NCI-H187 treated with DMSO at 0.1 percent for 48 hours (cell line): ENCODE data around the gene NETO2.
"Not testable (repeated sequence)": the region's sequence is repeated elsewhere in the genome, so short reads cannot be mapped to it uniquely, and the experiment has no call there.

Source experiments
- DNase-seq: peaks from one replicate; lab custom pipeline; 2025; lab: John Stamatoyannopoulos, UW

The NETO2 gene

GRCh38 chr16:47136099-47136842, 7.5 kb downstream of the NETO2 start:
- DNase-seq = no peak

- DNase-seq = no peak
Observed at GRCh38 chr16:47134550-47134949, 9.2 kb downstream of the NETO2 start.

- no peak for DNase-seq
Observed at GRCh38 chr16:47132308-47132707, 11.4 kb downstream of the NETO2 start.

DNA sequence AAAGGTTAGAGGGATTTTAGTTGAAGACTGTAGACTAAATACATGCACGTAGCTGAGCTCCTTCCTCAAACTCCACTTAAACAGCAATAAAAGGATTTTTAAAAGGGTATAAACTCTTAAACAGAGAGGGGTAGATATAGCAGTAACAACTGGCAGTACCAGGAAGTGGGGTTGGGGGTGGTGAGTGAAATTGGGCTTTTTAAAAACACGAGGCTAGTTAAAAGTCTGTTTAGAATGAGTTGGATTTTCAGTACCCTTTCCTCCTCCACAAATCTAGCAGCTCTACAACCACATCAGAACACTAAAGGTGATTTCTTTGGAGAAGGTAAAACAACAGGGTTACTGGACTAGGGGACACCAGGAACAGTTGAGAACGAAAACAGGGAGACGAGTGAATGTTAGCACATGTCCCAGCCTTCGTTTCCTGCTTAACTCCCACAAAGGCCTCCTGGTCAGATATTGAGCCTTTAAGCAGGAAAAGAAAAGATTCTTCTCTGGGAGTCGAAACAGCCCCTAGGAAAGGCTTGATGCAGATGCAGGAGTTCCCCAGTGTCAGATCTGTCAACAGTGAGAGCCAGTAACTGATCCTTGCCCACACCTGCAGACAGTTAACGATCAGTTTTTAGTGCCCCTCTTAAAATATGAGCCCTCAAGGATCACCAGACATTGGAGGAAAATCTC, 13.8 kb downstream of the NETO2 start:
- DNase-seq = no peak

GRCh38 chr16:47127541-47127940, 16.2 kb downstream of the NETO2 start:
- no peak for DNase-seq

DNA sequence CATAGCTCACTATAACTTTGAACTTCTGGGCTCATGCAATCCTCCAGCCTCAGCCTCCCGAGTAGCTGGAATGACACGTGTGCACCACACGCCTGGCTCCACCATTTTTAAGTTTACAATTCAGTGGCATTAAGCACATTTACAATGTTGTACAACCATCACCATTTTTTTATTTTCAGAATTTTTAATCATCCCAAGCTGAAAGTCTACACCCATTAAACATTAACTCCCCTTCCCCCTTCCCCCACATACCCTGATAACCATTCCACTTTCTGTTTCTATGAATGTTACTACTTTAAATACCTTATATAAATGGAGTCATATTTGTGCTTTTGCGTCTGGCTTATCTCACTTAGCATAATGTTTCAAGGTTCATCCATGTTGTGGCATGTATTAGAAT, 18.0 kb downstream of the NETO2 start:
- no peak for DNase-seq

GRCh38 chr16:47113130-47113529, 30.6 kb downstream of the NETO2 start:
- DNase-seq = no peak

DNA sequence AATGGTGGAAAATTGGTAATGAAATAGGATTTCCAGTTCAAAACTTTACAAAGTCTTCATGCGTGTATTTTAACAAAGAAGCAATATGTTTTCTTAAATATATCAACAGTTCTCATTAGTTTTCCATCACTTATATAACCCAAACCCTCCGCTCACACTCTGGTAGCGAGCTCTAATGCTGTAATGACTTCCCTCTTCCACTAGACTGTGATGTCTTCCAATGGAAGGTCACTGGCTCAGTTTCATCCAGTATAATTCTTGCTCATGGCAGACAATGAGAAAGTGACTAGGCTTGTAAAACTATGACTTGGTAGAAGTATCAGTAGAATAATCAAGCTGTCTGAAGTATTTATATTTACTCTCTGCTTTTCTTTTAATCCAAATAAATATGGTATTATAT, 32.8 kb downstream of the NETO2 start:
- no peak for DNase-seq

GRCh38 chr16:47109361-47109760, 34.4 kb downstream of the NETO2 start:
- DNase-seq = no peak

GRCh38 chr16:47102921-47103320, 40.8 kb downstream of the NETO2 start:
- not testable (repeated sequence) for DNase-seq

DNA sequence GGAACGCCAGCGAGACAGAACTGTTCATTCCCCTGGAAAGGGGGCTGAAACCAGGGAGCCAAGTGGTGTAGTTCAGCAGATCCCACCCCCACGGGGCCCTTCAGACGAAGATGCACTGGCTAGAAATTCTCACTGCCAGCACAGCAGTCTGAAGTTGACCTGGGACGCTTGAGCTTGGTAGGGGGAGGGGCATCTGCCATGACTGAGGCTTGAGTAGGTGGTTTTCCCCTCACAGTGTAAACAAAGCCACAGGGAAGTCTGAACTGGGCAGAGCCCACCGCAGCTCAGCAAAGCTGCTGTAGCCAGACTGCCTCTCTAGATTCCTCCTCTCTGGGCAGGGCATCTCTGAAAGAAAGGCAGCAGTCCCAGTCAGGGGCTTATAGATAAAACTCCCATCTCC, 46.6 kb downstream of the NETO2 start:
- not testable (repeated sequence) for DNase-seq

- no peak for DNase-seq
Observed at GRCh38 chr16:47096297-47096696, 47.4 kb downstream of the NETO2 start.

DNA sequence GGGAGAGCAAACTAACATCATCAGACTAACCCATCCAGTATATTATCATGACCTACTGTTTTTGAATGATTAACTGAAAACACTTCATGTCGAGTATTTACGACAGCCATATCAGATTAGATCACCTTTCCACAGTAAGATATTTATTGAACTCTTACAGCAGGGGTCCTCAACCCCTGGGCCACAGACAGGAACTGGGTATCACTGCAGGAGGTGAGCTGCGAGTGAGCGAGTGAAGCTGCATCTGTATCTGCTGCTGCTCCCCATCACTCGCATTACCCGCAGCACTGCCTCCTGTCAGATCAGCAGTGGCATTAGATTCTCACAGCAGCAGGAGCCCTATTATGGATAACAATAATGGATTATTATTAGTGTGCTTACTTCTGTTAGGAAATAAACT, 59.5 kb downstream of the NETO2 start:
- DNase-seq = no peak

DNA sequence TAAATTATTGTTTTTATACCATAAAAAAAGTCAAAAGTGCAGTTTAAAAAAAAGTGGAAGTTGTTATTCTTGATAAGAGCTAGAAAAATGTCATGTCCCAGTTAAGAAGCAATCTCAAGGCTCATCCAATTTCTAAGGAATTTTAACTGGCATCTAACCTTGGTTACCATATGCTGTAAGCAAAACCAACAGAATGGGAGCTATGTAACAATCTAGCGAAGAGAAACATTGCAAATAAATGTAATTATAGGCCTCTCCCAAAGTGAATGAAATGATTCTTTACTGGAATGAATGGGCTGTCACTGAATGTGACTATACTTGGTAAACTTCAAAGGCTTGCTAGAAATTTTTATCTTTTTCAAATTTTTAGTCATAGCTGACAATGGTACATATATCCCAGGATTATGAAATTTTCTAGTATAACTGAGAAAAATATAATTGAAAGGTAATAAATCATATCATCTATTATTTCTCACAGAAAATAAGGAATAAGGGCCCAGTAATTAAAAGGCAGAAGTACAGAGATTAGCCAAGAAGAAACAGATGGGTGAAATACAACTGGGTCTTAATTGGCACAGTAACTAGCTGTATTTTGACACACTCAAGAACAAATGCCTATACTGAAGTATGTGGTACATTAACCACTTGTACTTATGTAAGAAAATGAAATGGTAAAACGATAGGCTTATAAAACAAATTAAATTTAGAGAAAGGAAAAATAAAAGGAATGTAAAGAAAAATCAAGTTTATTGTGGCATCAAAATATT, 61.5 kb downstream of the NETO2 start:
- no peak for DNase-seq

- no peak for DNase-seq
Observed at GRCh38 chr16:47081115-47081514, 62.6 kb downstream of the NETO2 start.

DNA sequence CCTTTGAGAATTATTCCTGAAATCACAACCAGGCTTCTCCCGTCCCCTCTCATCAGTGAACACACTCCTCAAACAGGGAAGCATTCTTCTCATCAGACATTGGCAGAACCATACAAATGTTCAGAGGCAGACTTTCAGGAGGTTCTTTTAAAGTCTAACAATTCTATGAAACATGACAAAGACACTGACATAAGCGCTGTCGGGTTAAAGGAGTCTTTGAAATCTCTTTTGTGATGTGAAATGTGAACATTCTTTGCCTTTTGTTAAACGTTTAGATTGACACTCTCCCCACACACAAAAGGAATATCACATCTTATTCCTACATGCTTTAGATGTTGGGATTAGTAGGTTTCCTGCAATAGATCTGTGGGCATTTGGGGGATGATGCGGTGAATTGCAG, 63.9 kb downstream of the NETO2 start:
- DNase-seq = no peak

DNA sequence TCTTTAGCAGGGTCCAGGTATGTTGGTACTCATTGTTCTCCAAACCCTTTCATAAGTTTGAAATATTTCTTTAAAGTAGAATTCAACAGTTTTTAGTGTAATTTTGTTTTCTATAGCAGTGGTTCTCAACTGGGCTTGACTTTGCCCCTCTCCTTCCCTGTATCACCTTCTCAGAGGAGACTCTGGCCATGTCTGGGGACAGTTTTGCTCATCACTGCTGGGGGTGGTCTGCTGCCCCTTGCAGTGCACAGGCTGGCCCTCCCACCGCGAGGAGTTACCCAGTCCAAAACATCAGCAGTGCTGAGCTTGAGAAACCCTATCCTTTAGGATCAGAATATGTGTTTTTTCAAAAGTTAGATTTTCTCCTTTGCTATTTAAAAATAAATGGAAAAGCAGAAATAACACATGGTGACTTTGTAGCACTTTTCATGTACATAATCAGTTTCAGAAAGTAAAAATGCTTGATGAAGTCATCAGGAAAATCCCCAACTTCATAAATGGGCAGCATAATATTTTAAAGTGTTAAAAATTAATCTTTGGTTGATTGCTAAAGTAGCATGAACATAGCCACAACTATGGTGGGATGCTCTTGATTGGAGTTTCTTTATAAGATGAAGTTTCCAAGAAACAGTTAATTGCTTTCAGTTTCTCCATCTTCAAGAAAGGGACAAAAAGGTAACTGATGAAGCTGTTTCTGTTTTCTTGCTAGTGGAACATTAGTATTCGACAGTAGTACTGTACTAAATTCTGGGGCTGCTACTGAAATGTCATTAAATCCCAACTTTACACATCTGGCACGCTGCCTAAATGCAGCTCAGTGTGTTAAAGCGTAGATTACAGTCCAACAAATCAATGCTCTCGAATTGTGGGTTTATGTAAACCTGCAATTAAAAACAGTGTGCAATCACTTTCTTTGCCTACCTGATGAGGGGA, 70.3 kb downstream of the NETO2 start:
- DNase-seq = no peak

DNA sequence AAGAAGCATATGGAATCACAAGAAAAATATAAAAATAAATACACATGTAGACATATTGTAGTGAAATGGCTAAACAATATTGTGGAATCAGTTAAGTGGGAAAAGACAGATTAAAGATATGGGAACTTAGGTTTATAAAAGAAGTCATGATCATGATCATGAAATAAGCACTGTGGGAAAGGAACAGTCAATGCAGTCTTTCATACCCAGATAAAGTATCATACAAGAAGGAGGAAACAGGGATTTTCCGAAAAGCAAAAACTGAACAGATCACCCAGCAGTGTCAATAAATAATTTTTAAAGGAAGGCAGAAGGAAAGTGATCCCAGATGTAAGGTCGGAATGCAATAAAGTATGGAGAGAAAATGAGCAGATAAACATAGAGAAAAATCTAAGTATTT, 71.6 kb downstream of the NETO2 start:
- no peak for DNase-seq

DNA sequence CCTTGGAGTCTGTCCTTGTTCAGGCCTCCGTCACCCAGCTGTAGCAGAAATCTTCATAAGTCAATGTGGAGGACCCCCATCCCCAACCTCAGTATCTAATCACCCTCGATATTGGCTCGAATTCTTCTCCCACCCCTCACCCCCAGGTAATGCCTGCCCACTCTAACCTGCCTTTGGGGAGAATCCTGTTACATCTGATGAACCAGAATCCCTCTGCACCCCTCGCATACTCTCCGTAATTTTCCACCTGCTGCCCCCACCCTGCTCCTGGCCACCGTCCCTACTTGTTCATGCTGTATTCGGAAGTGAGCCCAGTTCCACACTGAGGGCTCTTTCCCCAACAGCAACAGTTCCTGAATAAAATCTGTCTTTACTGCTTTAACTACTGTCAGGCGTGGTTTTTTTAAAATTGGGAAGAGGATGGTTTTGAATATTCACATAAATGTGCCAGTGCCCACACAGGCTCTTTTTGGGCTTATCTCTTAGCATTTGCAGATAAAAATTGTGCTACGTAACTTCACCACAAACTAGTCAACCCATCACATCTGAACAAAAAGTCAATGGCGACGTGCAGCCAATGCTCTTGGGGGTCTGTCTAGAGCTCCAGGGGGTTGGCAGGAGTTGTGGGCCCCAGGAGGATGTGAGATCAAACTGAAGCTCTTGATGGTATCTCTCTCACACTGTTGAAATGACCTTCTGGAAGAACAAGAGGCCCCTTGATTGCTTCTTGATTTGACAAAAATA, 73.7 kb downstream of the NETO2 start:
- DNase-seq = no peak

DNA sequence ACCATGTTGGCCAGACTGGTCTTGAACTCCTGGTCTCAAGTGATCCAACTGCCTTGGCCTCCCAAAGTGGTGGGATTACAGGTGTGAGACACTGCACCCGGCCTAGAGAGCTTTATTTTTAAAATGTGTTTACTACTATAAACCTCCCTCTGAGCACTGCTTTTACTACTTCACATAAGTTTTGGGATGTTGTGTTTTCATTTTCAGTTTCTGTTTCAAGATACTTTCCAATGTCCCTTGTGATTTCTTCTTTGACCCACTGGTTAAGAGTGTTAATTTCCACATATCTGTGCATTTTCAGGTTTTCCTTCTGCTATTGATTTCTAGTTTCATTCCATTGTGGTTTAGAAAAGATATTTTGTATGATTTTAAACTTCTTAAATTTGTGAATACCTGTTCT, 74.4 kb downstream of the NETO2 start:
- DNase-seq = no peak

DNA sequence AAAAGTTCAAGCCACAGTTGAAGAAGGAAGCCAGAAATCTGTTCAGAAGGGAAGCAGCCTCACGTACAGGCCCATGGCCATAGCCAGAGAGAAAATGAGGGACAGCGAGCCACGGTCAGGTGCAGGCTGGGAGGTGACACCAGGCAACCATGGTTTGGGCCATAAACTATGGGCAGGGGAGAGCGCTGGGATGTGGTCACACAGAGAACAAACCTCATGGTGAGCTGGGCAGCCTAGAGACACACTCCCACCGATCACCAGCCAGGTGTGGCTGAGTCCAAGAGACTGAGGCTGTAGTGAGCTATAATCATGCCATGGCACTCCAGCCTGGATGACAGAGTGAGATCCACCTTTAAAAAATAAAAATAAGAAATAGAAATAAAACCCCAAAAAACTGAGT, 76.5 kb downstream of the NETO2 start:
- no peak for DNase-seq
